Neural cell (in vitro differentiated cells): ENCODE measurements around the gene P4HA3. TPM values are rescaled to one million over a fixed set of nuclear protein-coding genes. Genes with fewer than 3 reads are reported as not detected.
"Not testable (repeated sequence)": the region's sequence is repeated elsewhere in the genome, so short reads cannot be mapped to it uniquely, and the experiment has no call there.

Experiments used
- H2AFZ ChIP-seq: fragments of 200-600, 300-800 bp; sonication (generic), shearing (Covaris generic); 2 replicates; pipeline ENCODE4 v1.6.0; 2014; ENCODE audit warnings: low read depth, mild to moderate bottlenecking, antibody characterized with exemption, low read length, moderate library complexity
- H3F3A ChIP-seq: fragments of 200-600 bp; shearing (Covaris generic); 2 replicates; pipeline ENCODE4 v1.6.1; 2016; ENCODE audit warnings: mild to moderate bottlenecking, moderate library complexity, mixed read lengths, antibody characterized with exemption, low read length; ENCODE audit not compliant: insufficient read depth, poor library complexity, severe bottlenecking
- H3K27ac ChIP-seq: fragments of 200-600, 300-800 bp; sonication (generic), shearing (Covaris generic); 2 replicates; pipeline ENCODE4 v1.5.1; 2014; ENCODE audit warnings: mild to moderate bottlenecking, low read length, moderate library complexity
- H3K27me3 ChIP-seq: fragments of 300-800, 200-600 bp; sonication (generic), shearing (Covaris generic); 2 replicates; pipeline ENCODE4 v1.6.0; 2014; ENCODE audit warnings: mild to moderate bottlenecking, low read depth, low read length, moderate library complexity; ENCODE audit not compliant: insufficient read depth
- H3K36me3 ChIP-seq: fragments of 300-800, 200-600 bp; sonication (generic), shearing (Covaris generic); 2 replicates; pipeline ENCODE4 v1.5.1; 2014; ENCODE audit warnings: mild to moderate bottlenecking, antibody characterized with exemption, low read length, moderate library complexity; ENCODE audit not compliant: insufficient read depth
- H3K4me2 ChIP-seq: fragments of 300-800, 200-600 bp; sonication (generic), shearing (Covaris generic); 2 replicates; pipeline ENCODE4 v1.6.0; 2014; ENCODE audit warnings: mild to moderate bottlenecking, low read length
- H3K4me3 ChIP-seq: fragments of 300-800, 200-600 bp; sonication (generic), shearing (Covaris generic); 2 replicates; pipeline ENCODE4 v1.5.1; 2014; ENCODE audit warnings: mild to moderate bottlenecking, low read length, moderate library complexity
- H3K79me2 ChIP-seq: fragments of 200-600 bp; shearing (Covaris generic); replicated peaks from 2 replicates; pipeline ENCODE4 v1.6.0; 2014; ENCODE audit warnings: mild to moderate bottlenecking, low read length, moderate library complexity; ENCODE audit not compliant: insufficient read depth
- H3K9ac ChIP-seq: fragments of 300-800, 200-600 bp; sonication (generic), shearing (Covaris generic); 2 replicates; pipeline ENCODE4 v1.6.1; 2016; ENCODE audit warnings: mild to moderate bottlenecking, low read length, mixed read lengths
- H3K9me2 ChIP-seq: fragments of 200-600 bp; shearing (Covaris generic); 2 replicates; pipeline ENCODE4 v1.6.1; 2016; ENCODE audit warnings: mild to moderate bottlenecking, low read length, mixed read lengths; ENCODE audit not compliant: insufficient read depth
- H3K9me3 ChIP-seq: fragments of 200-600, 300-800 bp; sonication (generic), shearing (Covaris generic); 2 replicates; pipeline ENCODE4 v1.6.1; 2016; ENCODE audit warnings: mild to moderate bottlenecking, mixed run types, low read length, moderate library complexity, mixed read lengths
- H4K20me1 ChIP-seq: fragments of 200-600 bp; shearing (Covaris generic); 2 replicates; pipeline ENCODE4 v1.6.1; 2016; ENCODE audit warnings: mild to moderate bottlenecking, mixed run types; ENCODE audit not compliant: insufficient read depth
- EP300 ChIP-seq: fragments of 450-650 bp; conservative IDR thresholded peaks from 2 replicates; pipeline ENCODE4 v1.6.1; 2014; ENCODE audit warnings: antibody characterized with exemption, mild to moderate bottlenecking, moderate library complexity; ENCODE audit not compliant: poor library complexity, severe bottlenecking
- EZH2 ChIP-seq: fragments of 200-600, 300-800 bp; shearing (Covaris generic), sonication (generic); IDR thresholded peaks from 2 replicates; pipeline ENCODE4 v1.6.1; 2014; ENCODE audit warnings: antibody characterized with exemption, low read length, borderline replicate concordance, mild to moderate bottlenecking; ENCODE audit not compliant: insufficient read depth, poor library complexity, severe bottlenecking
- MXI1 ChIP-seq: fragments of 450-650 bp; conservative IDR thresholded peaks from 2 replicates; pipeline ENCODE4 v1.6.1; 2014; ENCODE audit warnings: antibody characterized with exemption, mild to moderate bottlenecking; ENCODE audit not compliant: poor library complexity, severe bottlenecking
- POLR2AphosphoS5 ChIP-seq: IDR thresholded peaks from 2 replicates; pipeline ENCODE4 v1.6.1; 2012
- RAD21 ChIP-seq: fragments of 450-650 bp; conservative IDR thresholded peaks from 2 replicates; pipeline ENCODE4 v1.6.1; 2014; ENCODE audit warnings: antibody characterized with exemption, mild to moderate bottlenecking, moderate library complexity
- SMC3 ChIP-seq: fragments of 450-650 bp; conservative IDR thresholded peaks from 2 replicates; pipeline ENCODE4 v1.6.1; 2014; ENCODE audit warnings: antibody characterized with exemption, mild to moderate bottlenecking, moderate library complexity; ENCODE audit not compliant: poor library complexity
- TAF1 ChIP-seq: IDR thresholded peaks from 2 replicates; pipeline ENCODE4 v1.6.1; 2012; ENCODE audit warnings: low read depth
- polyA plus RNA-seq: library from polyadenylated mRNA; depleted of rRNA; stranded (reverse); fragments of >200 nt; gene quantifications from 2 replicates; pipeline ENCODE4 v1.2.3, GENCODE V29; 2014
- TF ChIP-seq, protein P1 (sequence below): IDR thresholded peaks from 2 replicates; pipeline ENCODE4 v1.6.1; 2012; ENCODE audit warnings: borderline replicate concordance
- TF ChIP-seq, protein P2 (sequence below): fragments of 450-650 bp; IDR thresholded peaks from 2 replicates; pipeline ENCODE4 v1.5.1; 2014; ENCODE audit warnings: antibody characterized with exemption, mild to moderate bottlenecking, moderate library complexity; ENCODE audit not compliant: poor library complexity, severe bottlenecking

P4HA3 gene
- polyA plus RNA-seq, 1 donor from 2014 or later: not detected

- Histone ChIP-seq H3F3A (no peaks in the 10 kb centered on the region), H3K9ac (no peak overlapping the region), H3K9me2 (no peaks in the 10 kb centered on the region)
These were observed 20.9 kb upstream of the P4HA3 start for GRCh38 chr11:74332291-74332690.

DNA sequence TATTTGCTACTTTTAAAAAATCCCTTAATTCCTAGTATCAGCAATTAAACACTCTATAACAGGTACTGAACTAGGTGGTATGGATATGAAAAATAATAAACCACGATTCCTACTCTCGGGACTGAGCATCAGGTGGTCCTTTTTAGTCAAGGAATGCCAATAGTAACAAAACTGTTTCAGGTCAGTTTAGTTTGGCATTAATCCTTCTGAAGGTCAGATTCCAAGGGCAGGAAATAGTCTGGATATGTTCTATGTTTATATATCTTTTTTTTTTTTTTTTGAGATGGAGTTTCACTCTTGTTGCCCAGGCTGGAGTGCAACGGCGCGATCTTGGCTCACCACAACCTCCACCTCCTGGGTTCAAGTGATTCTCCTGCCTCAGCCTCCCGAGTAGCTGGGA, 19.6 kb upstream of the P4HA3 start:
- not testable (repeated sequence) for H3K9me2 ChIP-seq, H3K36me3 ChIP-seq, H3K27me3 ChIP-seq, H3K9ac ChIP-seq, H3K4me3 ChIP-seq, H3K79me2 ChIP-seq, H2AFZ ChIP-seq, H3F3A ChIP-seq, H3K4me2 ChIP-seq, H4K20me1 ChIP-seq, H3K27ac ChIP-seq, H3K9me3 ChIP-seq

More at GRCh38 chr11:74332291-74332690, 20.9 kb upstream of the P4HA3 start:
- H4K20me1 ChIP-seq: no peaks in the 10 kb centered on the region
- H3K79me2 ChIP-seq: no peaks in the 10 kb centered on the region
- H3K4me3 ChIP-seq: no peak overlapping the region
- H3K36me3 ChIP-seq: peaks cover 5% of the 10 kb centered on the region
- no peaks in the 10 kb centered on the region for H3K27me3 ChIP-seq
- no peak overlapping the region for H3K4me2 ChIP-seq
- no peak for TF ChIP-seq SMC3
- TF ChIP-seq, protein P1, sequence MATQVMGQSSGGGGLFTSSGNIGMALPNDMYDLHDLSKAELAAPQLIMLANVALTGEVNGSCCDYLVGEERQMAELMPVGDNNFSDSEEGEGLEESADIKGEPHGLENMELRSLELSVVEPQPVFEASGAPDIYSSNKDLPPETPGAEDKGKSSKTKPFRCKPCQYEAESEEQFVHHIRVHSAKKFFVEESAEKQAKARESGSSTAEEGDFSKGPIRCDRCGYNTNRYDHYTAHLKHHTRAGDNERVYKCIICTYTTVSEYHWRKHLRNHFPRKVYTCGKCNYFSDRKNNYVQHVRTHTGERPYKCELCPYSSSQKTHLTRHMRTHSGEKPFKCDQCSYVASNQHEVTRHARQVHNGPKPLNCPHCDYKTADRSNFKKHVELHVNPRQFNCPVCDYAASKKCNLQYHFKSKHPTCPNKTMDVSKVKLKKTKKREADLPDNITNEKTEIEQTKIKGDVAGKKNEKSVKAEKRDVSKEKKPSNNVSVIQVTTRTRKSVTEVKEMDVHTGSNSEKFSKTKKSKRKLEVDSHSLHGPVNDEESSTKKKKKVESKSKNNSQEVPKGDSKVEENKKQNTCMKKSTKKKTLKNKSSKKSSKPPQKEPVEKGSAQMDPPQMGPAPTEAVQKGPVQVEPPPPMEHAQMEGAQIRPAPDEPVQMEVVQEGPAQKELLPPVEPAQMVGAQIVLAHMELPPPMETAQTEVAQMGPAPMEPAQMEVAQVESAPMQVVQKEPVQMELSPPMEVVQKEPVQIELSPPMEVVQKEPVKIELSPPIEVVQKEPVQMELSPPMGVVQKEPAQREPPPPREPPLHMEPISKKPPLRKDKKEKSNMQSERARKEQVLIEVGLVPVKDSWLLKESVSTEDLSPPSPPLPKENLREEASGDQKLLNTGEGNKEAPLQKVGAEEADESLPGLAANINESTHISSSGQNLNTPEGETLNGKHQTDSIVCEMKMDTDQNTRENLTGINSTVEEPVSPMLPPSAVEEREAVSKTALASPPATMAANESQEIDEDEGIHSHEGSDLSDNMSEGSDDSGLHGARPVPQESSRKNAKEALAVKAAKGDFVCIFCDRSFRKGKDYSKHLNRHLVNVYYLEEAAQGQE: no peak
- no peak for TF ChIP-seq TAF1
- TF ChIP-seq EZH2: no peak
- TF ChIP-seq EP300: no peak
- TF ChIP-seq MXI1: no peak
- no peak for TF ChIP-seq RAD21
- TF ChIP-seq POLR2AphosphoS5: no peak
- TF ChIP-seq, protein P2, sequence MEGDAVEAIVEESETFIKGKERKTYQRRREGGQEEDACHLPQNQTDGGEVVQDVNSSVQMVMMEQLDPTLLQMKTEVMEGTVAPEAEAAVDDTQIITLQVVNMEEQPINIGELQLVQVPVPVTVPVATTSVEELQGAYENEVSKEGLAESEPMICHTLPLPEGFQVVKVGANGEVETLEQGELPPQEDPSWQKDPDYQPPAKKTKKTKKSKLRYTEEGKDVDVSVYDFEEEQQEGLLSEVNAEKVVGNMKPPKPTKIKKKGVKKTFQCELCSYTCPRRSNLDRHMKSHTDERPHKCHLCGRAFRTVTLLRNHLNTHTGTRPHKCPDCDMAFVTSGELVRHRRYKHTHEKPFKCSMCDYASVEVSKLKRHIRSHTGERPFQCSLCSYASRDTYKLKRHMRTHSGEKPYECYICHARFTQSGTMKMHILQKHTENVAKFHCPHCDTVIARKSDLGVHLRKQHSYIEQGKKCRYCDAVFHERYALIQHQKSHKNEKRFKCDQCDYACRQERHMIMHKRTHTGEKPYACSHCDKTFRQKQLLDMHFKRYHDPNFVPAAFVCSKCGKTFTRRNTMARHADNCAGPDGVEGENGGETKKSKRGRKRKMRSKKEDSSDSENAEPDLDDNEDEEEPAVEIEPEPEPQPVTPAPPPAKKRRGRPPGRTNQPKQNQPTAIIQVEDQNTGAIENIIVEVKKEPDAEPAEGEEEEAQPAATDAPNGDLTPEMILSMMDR: no peak
- H3K27ac ChIP-seq: no peak overlapping the region
- no peaks in the 10 kb centered on the region for H3K9me3 ChIP-seq
- H2AFZ ChIP-seq: no peak overlapping the region

DNA sequence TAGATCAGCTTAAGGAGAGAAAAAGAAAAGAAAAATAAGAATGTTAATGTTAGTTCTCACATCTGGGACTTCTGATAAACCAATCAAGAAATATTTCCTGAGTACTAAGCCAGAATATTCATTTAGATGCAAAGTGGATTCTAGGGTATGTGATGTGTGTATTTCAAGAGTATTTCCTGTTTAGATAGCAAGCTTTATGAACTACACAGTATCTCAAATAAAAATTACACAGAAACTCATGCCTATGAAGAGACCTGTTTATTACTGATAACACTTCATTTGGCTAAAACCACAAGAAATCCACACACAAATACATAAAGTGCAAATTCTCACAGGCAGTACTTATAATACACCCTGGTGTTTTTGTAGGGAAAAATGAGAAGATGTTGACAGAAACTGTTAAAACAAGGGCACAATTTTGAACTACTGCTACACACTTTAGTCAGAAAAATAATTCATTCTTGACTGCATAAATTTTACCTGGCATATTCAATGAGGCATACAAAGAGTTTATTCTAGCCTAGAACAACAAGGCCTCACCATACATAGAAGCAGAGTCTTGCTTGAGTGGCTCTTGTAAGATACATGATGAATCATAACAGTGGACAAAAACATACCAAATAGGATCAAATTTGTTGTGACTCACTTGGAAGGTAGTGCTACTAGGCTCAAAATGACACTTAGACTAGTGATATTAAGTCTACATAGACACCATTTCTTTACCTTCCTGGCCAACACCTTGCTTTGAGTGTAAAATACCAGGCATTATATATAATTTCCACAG, 18.8 kb upstream of the P4HA3 start:
- Histone ChIP-seq H2AFZ (no peak overlapping the region), H3K9ac (no peak overlapping the region), H3F3A (no peaks in the 10 kb centered on the region), H3K27me3 (no peaks in the 10 kb centered on the region), H3K9me2 (no peaks in the 10 kb centered on the region), H4K20me1 (no peaks in the 10 kb centered on the region), H3K27ac (no peak overlapping the region), H3K9me3 (no peaks in the 10 kb centered on the region), H3K4me3 (no peak overlapping the region), H3K36me3 (no peaks in the 10 kb centered on the region), H3K79me2 (no peaks in the 10 kb centered on the region), H3K4me2 (no peak overlapping the region)
- TF ChIP-seq, protein P1: no peak
- TF ChIP-seq RAD21 (no peak), POLR2AphosphoS5 (no peak), MXI1 (no peak), EP300 (no peak), SMC3 (no peak), TAF1 (no peak), EZH2 (no peak)
- TF ChIP-seq, protein P2: no peak
